Stimulated activated CD8-positive, alpha-beta memory T cell treated with anti-CD3 and anti-CD28 coated beads, Interleukin-12 subunit alpha, Interleukin-12 subunit beta, amount 100 ng/mL, for 1 hour (primary cell): ENCODE results near the gene CELF1.
"Not testable (repeated sequence)": the region's sequence is repeated elsewhere in the genome, so short reads cannot be mapped to it uniquely, and the experiment has no call there.

Experiments
- DNase-seq: peaks from one replicate; pipeline ENCODE4 v3.0.0-alpha.2; 2020; ENCODE audit warnings: low read depth

Gene CELF1

GRCh38 chr11:47573321-47573720 lies 20.4 kb upstream of the CELF1 start:
- DNase-seq: no peak

- no peak for DNase-seq
Measured at GRCh38 chr11:47572715-47573255, 19.9 kb upstream of the CELF1 start.

GRCh38 chr11:47571895-47572294 lies 19.0 kb upstream of the CELF1 start:
- DNase-seq: no peak

GRCh38 chr11:47571357-47571729 lies 18.4 kb upstream of the CELF1 start:
- DNase-seq: no peak

- DNase-seq: no peak
Measured at GRCh38 chr11:47570651-47571356, 17.9 kb upstream of the CELF1 start.

GRCh38 chr11:47569646-47570045 lies 16.7 kb upstream of the CELF1 start:
- DNase-seq: no peak

GRCh38 chr11:47566149-47566698 lies 13.3 kb upstream of the CELF1 start:
- no peak for DNase-seq

GRCh38 chr11:47565340-47566148 lies 12.6 kb upstream of the CELF1 start, which contains the start of gene PTPMT1:
Gene PTPMT1, plus strand, starts transcription at chr11:47565599. Its CDS starts 24 bp downstream, at chr11:47565623.
- DNase-seq: no peak

- DNase-seq: no peak
Measured at GRCh38 chr11:47564933-47565339, 12.0 kb upstream of the CELF1 start.

- not testable (repeated sequence) for DNase-seq
Measured at GRCh38 chr11:47564366-47564765, 11.4 kb upstream of the CELF1 start.

GRCh38 chr11:47562393-47562792 lies 9.5 kb upstream of the CELF1 start:
- not testable (repeated sequence) for DNase-seq

GRCh38 chr11:47560426-47560825 lies 7.5 kb upstream of the CELF1 start:
- DNase-seq: no peak

GRCh38 chr11:47558695-47559094 lies 5.8 kb upstream of the CELF1 start:
- no peak for DNase-seq

- DNase-seq: not testable (repeated sequence)
Measured at GRCh38 chr11:47557004-47557403, 4.1 kb upstream of the CELF1 start.

- no peak for DNase-seq
Measured at GRCh38 chr11:47553406-47553743, 443 bp upstream of the CELF1 start.

GRCh38 chr11:47552056-47552565 lies 821 bp downstream of the CELF1 start:
- DNase-seq: no peak

GRCh38 chr11:47551086-47551485 lies 1.8 kb downstream of the CELF1 start:
- DNase-seq: no peak

- DNase-seq: no peak
Measured at GRCh38 chr11:47550288-47551047, 2.5 kb downstream of the CELF1 start.

GRCh38 chr11:47546274-47546673 lies 6.7 kb downstream of the CELF1 start:
- not testable (repeated sequence) for DNase-seq

- no peak for DNase-seq
Measured at GRCh38 chr11:47545298-47545697, 7.6 kb downstream of the CELF1 start.

- DNase-seq: no peak
Measured at GRCh38 chr11:47541070-47541469, 11.9 kb downstream of the CELF1 start.

GRCh38 chr11:47539681-47540039 lies 13.3 kb downstream of the CELF1 start:
- no peak for DNase-seq
